Activated CD4-positive, alpha-beta memory T cell treated with anti-CD3 and anti-CD28 coated beads, Interleukin-2, amount 10 ng/mL, durations not matched to agents 7 days and 5 days (primary cell): ENCODE results near the gene CD86. TPM values are rescaled to one million over a fixed set of nuclear protein-coding genes. Genes with fewer than 3 reads are reported as not detected.
A peak's percentile ranks its signal among the peaks of the same experiment; 100 is the strongest.

Experiments used
- CTCF ChIA-PET: fragments of 350-600 bp; sonication (Branson Sonifier 250); formaldehyde crosslinking; loops from one replicate; lab custom pipeline; 2021; ENCODE audit warnings: antibody characterized with exemption, inconsistent platforms; lab: Charles Lee
- POLR2A ChIA-PET: fragments of 350-600 bp; sonication (Branson Sonifier 250); formaldehyde crosslinking; loops from one replicate; lab custom pipeline; 2021; ENCODE audit warnings: antibody characterized with exemption; lab: Charles Lee
- DNase-seq: peaks from one replicate; pipeline ENCODE4 v3.0.0-alpha.2; 2020
- H3K27ac Mint-ChIP-seq: one replicate; pipeline ENCODE4 v1.8.0; 2021; ENCODE audit warnings: mild to moderate bottlenecking, mixed read lengths
- H3K27me3 Mint-ChIP-seq: one replicate; pipeline ENCODE4 v1.8.0; 2021; ENCODE audit warnings: mixed read lengths
- H3K36me3 Mint-ChIP-seq: one replicate; pipeline ENCODE4 v1.8.0; 2021; ENCODE audit warnings: low read depth, mixed read lengths
- H3K4me1 Mint-ChIP-seq: one replicate; pipeline ENCODE4 v1.8.0; 2021; ENCODE audit warnings: mixed read lengths
- H3K4me3 Mint-ChIP-seq: one replicate; pipeline ENCODE4 v1.8.0; 2021; ENCODE audit warnings: mild to moderate bottlenecking, mixed read lengths
- H3K9me3 Mint-ChIP-seq: one replicate; pipeline ENCODE4 v1.8.0; 2021; ENCODE audit warnings: mixed read lengths
- total RNA-seq, 2 experiments: library from RNA; stranded (reverse); gene quantifications; one replicate each; pipeline ENCODE4 v1.2.3, GENCODE V29; 2021

The CD86 gene, protein sequence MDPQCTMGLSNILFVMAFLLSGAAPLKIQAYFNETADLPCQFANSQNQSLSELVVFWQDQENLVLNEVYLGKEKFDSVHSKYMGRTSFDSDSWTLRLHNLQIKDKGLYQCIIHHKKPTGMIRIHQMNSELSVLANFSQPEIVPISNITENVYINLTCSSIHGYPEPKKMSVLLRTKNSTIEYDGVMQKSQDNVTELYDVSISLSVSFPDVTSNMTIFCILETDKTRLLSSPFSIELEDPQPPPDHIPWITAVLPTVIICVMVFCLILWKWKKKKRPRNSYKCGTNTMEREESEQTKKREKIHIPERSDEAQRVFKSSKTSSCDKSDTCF
- total RNA-seq, result 10 to 100 TPM; 21.6 to 21.7 TPM

DNA sequence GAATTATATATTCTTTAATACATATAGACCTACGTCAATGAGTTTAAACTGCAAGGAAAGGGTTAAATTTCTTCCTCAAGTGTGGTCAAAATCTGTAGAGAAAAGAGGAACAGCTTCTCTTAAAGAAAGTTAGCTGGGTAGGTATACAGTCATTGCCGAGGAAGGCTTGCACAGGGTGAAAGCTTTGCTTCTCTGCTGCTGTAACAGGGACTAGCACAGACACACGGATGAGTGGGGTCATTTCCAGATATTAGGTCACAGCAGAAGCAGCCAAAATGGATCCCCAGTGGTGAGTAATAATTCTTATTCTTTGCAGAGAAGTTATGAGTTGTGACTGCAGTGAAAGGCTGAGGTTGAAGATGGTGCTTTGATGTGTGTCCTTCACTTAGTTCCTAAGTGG lies at the start of gene CD86:
Gene CD86, plus strand, starts transcription at position 148 of the 400 bp plus-strand sequence. Its CDS starts 128 bp downstream, at position 276.
- H3K4me1 Mint-ChIP-seq, result peaks cover 9% of the 10 kb centered on the region
- peaks cover 26% of the 10 kb centered on the region for H3K27me3 Mint-ChIP-seq
- POLR2A ChIA-PET, result interaction anchor here (1.5 kb wide), 1 partner anchor 20 kb away, joined by 3 read pairs; no protein-coding TSS in a partner anchor
- H3K4me3 Mint-ChIP-seq, result no peak within 1 kb of the TSS
- peaks cover 4% of the 10 kb centered on the region for H3K9me3 Mint-ChIP-seq
- DNase-seq, result no peak
- H3K36me3 Mint-ChIP-seq, result peaks cover 50% of the 10 kb centered on the region
- CTCF ChIA-PET, result interaction anchor here (1.0 kb wide), 1 partner anchor 60 kb away, joined by 3 read pairs; no protein-coding TSS in a partner anchor
- H3K27ac Mint-ChIP-seq, result no peak within 1 kb of the TSS

DNA sequence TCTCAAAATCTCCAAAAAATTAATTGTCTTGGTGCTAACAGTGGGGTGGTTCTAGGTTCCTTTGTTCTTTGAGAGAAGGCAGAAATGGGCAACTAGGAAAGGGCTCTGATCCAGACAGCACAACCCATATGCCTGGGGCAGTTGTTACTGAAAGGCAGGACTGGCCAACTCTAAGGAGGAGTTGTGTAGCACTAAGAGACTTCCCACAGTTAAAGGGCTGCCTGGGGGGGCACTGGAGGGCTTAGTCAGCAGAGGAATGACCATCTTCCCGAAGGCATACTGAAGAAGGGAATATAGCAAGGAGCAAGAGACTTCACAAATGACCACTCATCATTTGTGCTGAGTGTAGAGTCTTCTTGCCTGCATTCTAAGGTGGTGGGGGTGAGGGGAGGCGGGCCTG lies 48.9 kb upstream of the CD86 start:
- ChIA-PET CTCF (no interaction called here), POLR2A (no interaction called here)
- Mint-ChIP-seq H3K27ac (no peak overlapping the region), H3K27me3 (no peaks in the 10 kb centered on the region), H3K36me3 (no peaks in the 10 kb centered on the region), H3K4me1 (peaks cover 51% of the 10 kb centered on the region), H3K9me3 (no peaks in the 10 kb centered on the region), H3K4me3 (no peak overlapping the region)
- DNase-seq, result no peak

DNA sequence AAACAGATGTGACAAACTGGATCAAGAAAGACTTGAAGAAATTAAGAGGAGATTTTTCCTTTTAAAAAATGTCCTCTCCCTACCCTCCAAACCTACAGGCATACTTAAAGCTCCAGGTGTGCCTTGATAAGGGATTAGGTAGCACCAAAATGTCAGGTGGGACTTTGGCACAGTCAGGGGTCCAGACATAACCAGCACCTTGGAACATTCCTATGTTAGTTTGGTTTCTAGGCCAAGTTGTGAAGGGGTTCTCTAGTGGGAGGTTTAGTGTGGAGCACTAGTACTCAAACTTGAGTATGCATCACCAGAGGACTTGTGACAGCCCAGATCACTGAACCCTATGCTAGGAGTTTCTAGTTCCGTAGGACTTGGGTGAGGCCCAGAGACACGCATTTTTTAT lies 47.0 kb upstream of the CD86 start:
- POLR2A ChIA-PET, result no interaction called here
- peaks cover 62% of the 10 kb centered on the region for H3K4me1 Mint-ChIP-seq
- CTCF ChIA-PET, result no interaction called here
- DNase-seq, result no peak
- H3K27me3 Mint-ChIP-seq, result no peaks in the 10 kb centered on the region
- H3K9me3 Mint-ChIP-seq, result no peaks in the 10 kb centered on the region
- H3K4me3 Mint-ChIP-seq, result no peak overlapping the region
- H3K27ac Mint-ChIP-seq, result no peak overlapping the region
- no peaks in the 10 kb centered on the region for H3K36me3 Mint-ChIP-seq

DNA sequence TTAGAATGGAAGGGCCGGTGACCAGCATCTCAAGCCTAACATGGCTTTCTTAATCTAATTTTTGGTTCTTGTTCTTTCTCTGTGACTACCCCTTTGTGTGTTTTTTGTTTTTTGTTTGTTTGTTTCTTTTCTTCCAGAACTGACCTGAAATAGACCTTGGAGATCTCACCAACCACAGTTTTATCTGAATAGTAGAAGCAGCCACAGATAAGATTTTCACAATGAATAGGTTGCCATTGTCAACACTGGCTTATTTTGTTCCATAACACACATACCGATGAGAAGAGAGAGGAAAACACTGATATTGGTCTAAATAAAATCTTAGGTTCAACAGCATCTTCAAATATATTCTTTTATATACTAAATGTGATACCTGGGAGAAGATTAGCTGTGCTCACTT lies 44.7 kb upstream of the CD86 start:
- CTCF ChIA-PET, result interaction anchor here (0.6 kb wide), 1 partner anchor 91 kb away, joined by 3 read pairs; no protein-coding TSS in a partner anchor

DNA sequence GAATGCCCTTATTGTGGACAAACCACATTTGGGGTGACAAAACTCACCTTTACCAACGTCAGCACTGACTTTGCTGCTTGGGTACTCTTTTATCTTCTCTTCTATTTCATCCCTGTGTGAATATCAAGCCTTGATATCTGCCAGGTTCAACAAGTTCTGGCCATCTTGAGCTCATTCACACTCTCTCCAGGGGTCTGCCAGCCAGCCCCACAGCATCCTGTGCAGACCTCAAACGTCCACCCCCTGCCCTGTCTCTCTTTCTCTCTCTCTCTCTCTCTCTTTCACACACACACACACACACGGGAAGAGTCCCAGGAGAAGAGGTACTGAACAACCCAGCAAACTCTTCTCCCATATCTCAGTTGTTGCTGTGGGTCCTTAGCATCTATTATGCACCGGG lies 43.8 kb upstream of the CD86 start:
- peak overlapping the region; percentile 12 for H3K27ac Mint-ChIP-seq
- ChIA-PET POLR2A (interaction anchor here (0.6 to 2.1 kb wide), 5 partner anchors 10 to 526 kb away, joined by 3 to 9 read pairs (median 3); no protein-coding TSS in a partner anchor), CTCF (interaction anchor here (0.6 to 2.0 kb wide), 3 partner anchors 14 to 90 kb away, joined by 3 to 6 read pairs (median 3); no protein-coding TSS in a partner anchor)
- peaks cover 7% of the 10 kb centered on the region for H3K36me3 Mint-ChIP-seq
- peak overlapping the region; percentile 25 for H3K4me3 Mint-ChIP-seq
- peaks cover 10% of the 10 kb centered on the region for H3K9me3 Mint-ChIP-seq
- DNase-seq, result no peak
- H3K27me3 Mint-ChIP-seq, result no peaks in the 10 kb centered on the region
- H3K4me1 Mint-ChIP-seq, result peaks cover 47% of the 10 kb centered on the region

More for the DNA sequence above, 44.7 kb upstream of the CD86 start:
- Mint-ChIP-seq H3K9me3 (peaks cover 5% of the 10 kb centered on the region), H3K27me3 (no peaks in the 10 kb centered on the region), H3K4me1 (peaks cover 51% of the 10 kb centered on the region), H3K4me3 (no peak overlapping the region), H3K27ac (peak overlapping the region; percentile 0), H3K36me3 (no peaks in the 10 kb centered on the region)
- no peak for DNase-seq
- POLR2A ChIA-PET, result interaction anchor here (1.0 to 2.1 kb wide), 5 partner anchors 11 to 84 kb away, joined by 3 to 9 read pairs (median 4); no protein-coding TSS in a partner anchor

DNA sequence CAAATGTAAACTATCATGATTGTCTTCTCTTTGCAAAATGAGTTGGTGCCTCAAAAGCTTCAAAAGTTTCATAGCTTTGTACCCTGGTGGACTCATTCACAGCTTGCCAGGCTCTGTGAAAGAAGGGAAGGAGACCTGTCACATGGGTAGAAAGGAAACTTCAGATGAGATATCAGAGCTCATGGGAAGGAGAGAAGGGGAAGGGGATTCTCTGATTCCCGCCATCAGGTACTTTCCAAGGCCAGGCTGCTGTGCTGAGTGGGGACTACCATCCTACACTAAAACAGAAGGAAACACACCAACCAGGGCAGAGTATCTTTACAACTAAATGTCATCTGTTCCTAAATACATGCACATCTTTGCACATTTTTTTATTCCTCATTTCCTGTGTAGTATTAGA lies 42.3 kb upstream of the CD86 start:
- Mint-ChIP-seq H3K9me3 (peaks cover 14% of the 10 kb centered on the region), H3K4me3 (no peak overlapping the region), H3K27me3 (peaks cover 1% of the 10 kb centered on the region), H3K36me3 (peaks cover 7% of the 10 kb centered on the region), H3K27ac (no peak overlapping the region), H3K4me1 (peaks cover 47% of the 10 kb centered on the region)
- CTCF ChIA-PET, result interaction anchor here (1.1 to 2.0 kb wide), 3 partner anchors 12 to 82 kb away, joined by 3 to 6 read pairs (median 3); no protein-coding TSS in a partner anchor
- POLR2A ChIA-PET, result interaction anchor here (0.7 to 0.8 kb wide), 2 partner anchors 9 to 15 kb away, joined by 3 read pairs; partner anchors contain the start of gene ILDR1
- no peak for DNase-seq

DNA sequence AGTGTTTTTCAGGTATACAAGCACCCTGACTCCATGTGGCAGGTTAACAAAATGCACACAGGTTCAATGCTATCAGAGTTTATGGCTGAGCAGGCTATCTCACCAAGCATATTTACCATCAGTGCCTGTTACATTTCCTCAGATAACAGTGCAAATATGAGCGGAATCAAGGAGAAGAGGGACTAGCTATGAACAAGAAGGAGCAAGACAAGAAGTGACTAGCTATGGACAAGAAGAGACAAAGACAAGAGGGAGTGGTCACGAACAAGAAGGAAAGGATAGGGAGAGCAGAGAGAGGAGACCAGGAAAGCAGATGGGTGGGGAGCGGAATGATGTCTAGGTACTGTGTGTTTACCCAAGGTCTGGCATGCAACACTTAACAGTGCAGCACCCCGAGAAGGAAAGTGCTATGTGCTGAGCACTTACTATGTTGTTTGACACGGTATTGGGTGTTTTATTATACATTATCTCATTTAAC lies 41.7 kb upstream of the CD86 start:
- Mint-ChIP-seq H3K27me3 (peaks cover 1% of the 10 kb centered on the region), H3K9me3 (peaks cover 14% of the 10 kb centered on the region), H3K27ac (no peak overlapping the region), H3K4me3 (no peak overlapping the region), H3K36me3 (peaks cover 7% of the 10 kb centered on the region), H3K4me1 (peaks cover 47% of the 10 kb centered on the region)
- no peak for DNase-seq
- CTCF ChIA-PET, result no interaction called here
- POLR2A ChIA-PET, result no interaction called here

DNA sequence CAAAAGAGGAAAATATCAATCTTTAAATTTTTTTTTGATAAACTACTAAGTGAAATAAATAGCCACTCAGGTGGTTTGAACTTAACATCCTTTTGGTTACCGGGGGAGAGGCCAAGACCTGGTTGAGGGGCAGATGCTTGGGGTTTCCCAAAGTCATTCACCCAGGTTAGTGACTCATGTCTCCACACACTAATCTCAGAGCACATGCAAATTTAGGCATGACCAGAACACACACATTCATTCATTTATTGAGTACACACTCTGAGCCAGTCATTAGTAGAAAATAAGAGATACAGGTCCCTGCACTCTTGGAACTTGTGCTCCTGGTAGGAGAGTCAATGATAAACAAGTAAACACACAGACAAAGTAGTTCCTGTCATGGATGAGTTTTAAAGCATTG lies 40.4 kb upstream of the CD86 start:
- H3K9me3 Mint-ChIP-seq, result peaks cover 14% of the 10 kb centered on the region
- DNase-seq, result no peak
- H3K27me3 Mint-ChIP-seq, result peaks cover 7% of the 10 kb centered on the region
- CTCF ChIA-PET, result no interaction called here
- H3K4me1 Mint-ChIP-seq, result peaks cover 42% of the 10 kb centered on the region
- peaks cover 7% of the 10 kb centered on the region for H3K36me3 Mint-ChIP-seq
- H3K4me3 Mint-ChIP-seq, result no peak overlapping the region
- H3K27ac Mint-ChIP-seq, result no peak overlapping the region
- POLR2A ChIA-PET, result no interaction called here

DNA sequence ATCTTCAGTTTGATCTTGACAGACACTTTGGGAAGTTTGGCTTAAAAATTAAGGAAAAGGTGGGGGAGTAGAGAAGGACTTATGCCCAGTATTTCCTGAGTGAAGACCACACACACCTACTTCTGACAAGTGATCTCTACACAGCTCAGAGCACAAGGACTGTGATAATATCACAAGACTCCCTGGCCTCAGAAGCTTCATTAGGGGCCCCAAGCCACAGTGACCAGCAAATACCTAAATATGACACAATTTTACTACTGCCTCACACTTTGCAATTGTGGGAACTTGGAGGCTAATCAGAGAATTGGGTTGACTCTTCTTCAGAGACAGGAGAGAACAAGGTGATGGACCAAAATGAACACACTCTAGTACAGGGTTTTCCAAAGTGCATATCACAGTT lies 35.7 kb upstream of the CD86 start:
- peaks cover 7% of the 10 kb centered on the region for H3K36me3 Mint-ChIP-seq
- ChIA-PET CTCF (interaction anchor here (1.0 to 1.5 kb wide), 4 partner anchors 11 to 24 kb away, joined by 3 to 5 read pairs (median 4); no protein-coding TSS in a partner anchor), POLR2A (interaction anchor here (0.8 to 2.3 kb wide), 3 partner anchors 11 to 61 kb away, joined by 3 to 7 read pairs (median 4); no protein-coding TSS in a partner anchor)
- no peak overlapping the region for H3K27ac Mint-ChIP-seq
- DNase-seq, result no peak
- H3K27me3 Mint-ChIP-seq, result peaks cover 25% of the 10 kb centered on the region
- H3K4me3 Mint-ChIP-seq, result no peak overlapping the region
- H3K4me1 Mint-ChIP-seq, result peaks cover 20% of the 10 kb centered on the region
- peaks cover 14% of the 10 kb centered on the region for H3K9me3 Mint-ChIP-seq

DNA sequence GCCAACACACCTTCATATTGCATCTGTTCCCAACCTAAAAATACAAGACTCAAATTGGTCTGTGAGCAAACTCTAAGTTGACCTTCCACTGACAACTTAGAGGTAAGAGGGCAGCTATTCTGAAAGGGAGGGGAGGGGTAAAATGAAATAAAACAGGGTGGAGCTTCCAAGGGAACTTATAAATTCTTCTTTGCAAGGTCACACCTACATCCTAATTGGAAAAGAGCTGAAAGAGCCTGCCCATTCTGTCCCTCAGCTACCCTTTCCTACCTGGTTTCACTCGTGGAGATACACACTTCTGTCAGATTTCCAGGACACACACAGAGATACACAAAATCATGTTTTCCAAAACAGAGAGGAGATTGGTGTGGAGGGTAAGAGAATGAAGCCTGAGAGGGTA lies 34.1 kb upstream of the CD86 start:
- Mint-ChIP-seq H3K4me1 (peaks cover 22% of the 10 kb centered on the region), H3K27ac (no peak overlapping the region), H3K4me3 (no peak overlapping the region), H3K36me3 (peaks cover 3% of the 10 kb centered on the region), H3K27me3 (peaks cover 25% of the 10 kb centered on the region), H3K9me3 (peaks cover 3% of the 10 kb centered on the region)
- CTCF ChIA-PET, result interaction anchor here (0.6 to 1.1 kb wide), 3 partner anchors 80 to 240 kb away, joined by 3 to 4 read pairs (median 3); no protein-coding TSS in a partner anchor
- DNase-seq, result no peak
- POLR2A ChIA-PET, result interaction anchor here (0.7 to 2.3 kb wide), 3 partner anchors 10 to 17 kb away, joined by 3 to 7 read pairs (median 4); no protein-coding TSS in a partner anchor

DNA sequence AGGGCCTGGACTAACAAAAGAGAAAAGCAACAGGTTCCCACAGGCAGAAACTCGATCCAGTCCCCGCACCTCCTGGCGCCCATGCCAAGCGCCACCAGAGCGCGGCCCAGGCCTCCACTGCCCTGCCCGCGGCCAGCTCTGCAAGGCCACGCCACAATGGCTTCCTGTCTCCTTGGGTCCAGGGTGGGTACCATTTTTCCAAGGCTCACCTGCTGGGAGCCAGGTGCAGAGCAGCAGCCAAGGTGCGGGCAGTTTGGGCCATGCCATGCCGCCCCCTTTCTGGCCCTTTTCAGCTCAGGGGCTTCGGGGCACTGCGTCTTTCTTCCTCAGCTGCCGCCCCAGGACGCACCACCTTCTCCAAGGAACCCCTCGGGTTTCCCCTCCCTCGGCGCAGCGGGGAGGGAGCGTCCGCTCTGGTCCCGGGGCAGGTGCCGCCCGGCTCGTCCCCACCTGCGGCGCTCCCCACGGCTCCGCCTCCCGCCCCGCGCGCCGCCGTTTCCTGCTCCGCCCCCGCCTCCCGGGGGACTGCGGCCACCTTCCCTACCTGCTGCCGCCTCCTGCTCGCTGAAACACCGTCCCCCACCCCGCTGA lies 33.3 kb upstream of the CD86 start, which contains the start of gene ILDR1:
Gene ILDR1, minus strand, starts transcription at position 437 of the 591 bp plus-strand sequence. Its CDS starts 170 bp downstream, at position 267.
- H3K4me3 Mint-ChIP-seq, result peak within 1 kb of the TSS; percentile 48
- H3K27ac Mint-ChIP-seq, result no peak within 1 kb of the TSS
- DNase-seq, result peak; percentile 38

DNA sequence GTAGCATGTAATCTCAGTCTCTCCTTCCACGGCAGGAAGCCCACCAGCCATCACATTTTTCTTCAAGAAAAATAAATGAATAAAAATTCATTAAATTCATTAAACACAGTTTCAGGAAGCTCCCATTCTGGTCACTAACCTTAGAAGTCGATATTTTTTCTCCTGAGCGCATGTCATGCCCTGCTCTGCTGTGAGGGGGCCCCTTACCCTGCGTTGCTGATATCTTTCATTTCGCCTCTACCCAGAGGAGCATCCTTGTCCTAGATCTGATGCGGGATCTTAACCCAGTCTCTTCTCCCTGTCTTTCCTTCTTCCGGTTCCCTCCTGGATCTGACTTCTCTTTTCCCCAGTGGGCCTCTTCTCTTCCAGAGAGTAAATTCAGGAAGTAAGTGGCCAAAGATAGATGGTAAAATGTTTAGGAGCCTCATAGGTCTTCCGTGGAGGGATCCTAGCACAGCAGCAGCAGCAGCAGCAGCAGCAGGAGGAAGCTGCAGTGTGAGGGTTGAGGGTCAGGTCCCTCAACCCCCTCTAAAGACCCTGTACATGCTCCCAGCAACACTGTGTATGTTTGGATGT lies 31.7 kb upstream of the CD86 start:
- H3K9me3 Mint-ChIP-seq, result no peaks in the 10 kb centered on the region
- H3K4me1 Mint-ChIP-seq, result peaks cover 22% of the 10 kb centered on the region
- H3K36me3 Mint-ChIP-seq, result no peaks in the 10 kb centered on the region
- H3K27ac Mint-ChIP-seq, result no peak overlapping the region
- POLR2A ChIA-PET, result interaction anchor here (0.6 kb wide), 1 partner anchor 323 kb away, joined by 3 read pairs; no protein-coding TSS in a partner anchor
- DNase-seq, result no peak
- H3K4me3 Mint-ChIP-seq, result no peak overlapping the region
- H3K27me3 Mint-ChIP-seq, result peaks cover 24% of the 10 kb centered on the region
- CTCF ChIA-PET, result no interaction called here

More for the DNA sequence above, 33.3 kb upstream of the CD86 start, which contains the start of gene ILDR1:
- Mint-ChIP-seq H3K27me3 (peaks cover 25% of the 10 kb centered on the region), H3K36me3 (no peaks in the 10 kb centered on the region), H3K9me3 (no peaks in the 10 kb centered on the region), H3K4me1 (peaks cover 22% of the 10 kb centered on the region)
- ChIA-PET CTCF (no interaction called here), POLR2A (interaction anchor here (1.2 to 2.3 kb wide), 3 partner anchors 9 to 11 kb away, joined by 3 to 7 read pairs (median 3); no protein-coding TSS in a partner anchor)
